Activated CD8-positive, alpha-beta T cell treated with anti-CD3 and anti-CD28 coated beads, Interleukin-2, amount 10 ng/mL, durations not matched to agents 7 days and 5 days (primary cell): ENCODE data around the gene FSTL4. TPM values are rescaled to one million over a fixed set of nuclear protein-coding genes. Genes with fewer than 3 reads are reported as not detected.
A peak's percentile ranks its signal among the peaks of the same experiment; 100 is the strongest.

Experiments
- ATAC-seq: fragments of 150-1000 bp; cut with Tn5 transposase; one replicate; pipeline ENCODE4 v1.10.0; 2021; ENCODE audit warnings: moderate library complexity
- CTCF ChIA-PET: fragments of 350-600 bp; sonication (Branson Sonifier 250); formaldehyde crosslinking; loops from one replicate; lab custom pipeline; 2021; ENCODE audit warnings: antibody characterized with exemption; lab: Charles Lee
- POLR2A ChIA-PET: fragments of 350-600 bp; sonication (Branson Sonifier 250); formaldehyde crosslinking; loops from one replicate; lab custom pipeline; 2021; ENCODE audit warnings: antibody characterized with exemption; lab: Charles Lee
- DNase-seq: peaks from one replicate; pipeline ENCODE4 v3.0.0-alpha.2; 2020
- H3K27ac Mint-ChIP-seq: one replicate; pipeline ENCODE4 v1.8.0; 2021; ENCODE audit warnings: mild to moderate bottlenecking, mixed read lengths
- H3K27me3 Mint-ChIP-seq: one replicate; pipeline ENCODE4 v1.8.0; 2021; ENCODE audit warnings: low read depth, mixed read lengths
- H3K36me3 Mint-ChIP-seq: one replicate; pipeline ENCODE4 v1.8.0; 2021; ENCODE audit warnings: low read depth, mixed read lengths
- H3K4me1 Mint-ChIP-seq: one replicate; pipeline ENCODE4 v1.8.0; 2021; ENCODE audit warnings: low read depth, mixed read lengths
- H3K4me3 Mint-ChIP-seq: one replicate; pipeline ENCODE4 v1.8.0; 2021; ENCODE audit warnings: mild to moderate bottlenecking, mixed read lengths
- H3K9me3 Mint-ChIP-seq: one replicate; pipeline ENCODE4 v1.8.0; 2022; ENCODE audit warnings: mixed read lengths; ENCODE audit not compliant: insufficient read depth
- total RNA-seq, 2 experiments: library from RNA; stranded (reverse); gene quantifications; one replicate each; pipeline ENCODE4 v1.2.3, GENCODE V29; 2021

Gene FSTL4
- total RNA-seq, 2 experiments from 2014 or later = not detected

DNA sequence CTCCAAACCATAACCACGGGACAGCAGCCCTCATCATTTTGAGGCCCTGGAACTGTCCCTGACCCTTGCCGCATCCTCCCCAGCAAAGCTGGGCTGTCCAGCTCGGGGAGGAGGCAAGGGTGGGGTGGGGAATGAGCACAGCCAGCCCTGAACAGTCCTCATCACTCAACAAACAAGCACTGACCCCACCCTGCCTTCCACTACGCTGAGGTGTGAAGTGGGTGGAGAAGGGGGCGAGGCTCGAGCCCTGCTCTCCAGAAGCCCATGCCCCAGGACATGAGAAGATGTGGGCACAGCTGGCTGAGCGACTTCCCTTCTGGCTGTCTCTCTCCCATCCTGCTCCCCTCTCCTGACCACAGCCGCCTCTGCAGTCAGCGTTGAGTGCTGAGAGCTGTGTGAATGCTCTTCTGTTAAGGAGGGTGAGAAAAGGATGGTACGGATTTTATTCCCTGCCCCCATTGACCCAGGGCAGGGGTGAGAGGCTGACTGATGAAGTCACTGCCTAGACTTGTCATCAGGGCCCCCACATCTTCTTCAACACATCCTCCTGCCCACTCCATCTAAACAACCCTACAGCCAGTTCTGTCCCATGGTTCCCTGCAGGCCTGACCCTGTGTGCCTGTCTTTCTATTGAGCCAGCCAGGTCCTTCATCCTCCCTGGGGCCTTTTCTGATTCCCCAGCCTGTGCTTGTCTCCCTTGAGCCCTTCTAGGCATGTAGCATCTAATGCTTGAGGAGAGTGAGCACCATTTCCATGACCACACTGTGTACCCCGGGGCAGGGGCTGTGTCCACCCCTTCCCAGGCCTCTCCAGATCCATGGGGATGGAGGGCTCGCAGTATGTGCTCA lies 276.0 kb downstream of the FSTL4 start:
- H3K36me3 Mint-ChIP-seq = no peaks in the 10 kb centered on the region
- ATAC-seq (no peak), DNase-seq (no peak)
- no peak overlapping the region for H3K27ac Mint-ChIP-seq
- no peaks in the 10 kb centered on the region for H3K27me3 Mint-ChIP-seq
- ChIA-PET POLR2A (no interaction called here), CTCF (no interaction called here)
- peaks cover 37% of the 10 kb centered on the region for H3K4me1 Mint-ChIP-seq
- H3K9me3 Mint-ChIP-seq = no peaks in the 10 kb centered on the region
- H3K4me3 Mint-ChIP-seq = no peak overlapping the region

DNA sequence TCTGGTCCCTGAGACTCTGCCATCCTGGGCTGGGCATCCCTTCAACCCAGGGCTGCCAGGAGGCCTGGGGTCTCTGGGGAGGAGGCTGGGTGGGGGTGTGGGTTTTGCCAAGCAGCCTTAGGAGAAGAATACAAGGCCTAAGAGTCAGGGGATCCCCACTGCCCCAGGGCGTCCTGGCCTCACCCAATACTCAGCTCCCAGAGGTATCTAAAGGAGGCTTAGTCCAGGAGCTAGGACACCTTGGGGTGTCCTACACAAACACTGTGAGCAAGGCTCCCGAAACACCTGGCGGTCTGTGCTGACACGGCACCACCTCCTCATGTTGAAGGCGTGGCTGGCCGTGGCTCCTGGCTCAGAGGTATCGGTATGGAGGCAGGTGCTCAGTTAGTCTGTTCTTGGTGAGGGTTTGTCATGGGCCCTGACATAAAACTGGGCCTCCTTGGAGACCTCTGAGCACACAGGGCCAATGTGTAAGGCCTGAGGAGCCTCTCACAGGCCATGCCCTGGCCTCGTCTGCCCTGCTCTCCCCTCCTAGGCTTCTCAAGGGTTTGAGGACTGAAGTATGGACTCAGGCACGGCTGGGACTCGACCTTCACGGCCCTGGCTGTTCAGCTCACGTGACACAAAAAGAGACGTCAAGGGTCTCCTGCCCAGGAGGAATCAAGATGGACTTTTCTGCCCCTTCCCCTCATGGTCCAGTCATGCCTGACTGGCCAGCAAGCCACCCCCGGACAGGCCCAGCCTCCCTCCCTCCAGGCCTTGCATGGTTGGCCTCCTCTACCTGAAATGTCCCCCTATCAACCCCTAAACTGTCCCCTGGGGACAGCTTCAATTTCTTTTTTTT lies 277.3 kb downstream of the FSTL4 start:
- Mint-ChIP-seq H3K27me3 (no peaks in the 10 kb centered on the region), H3K4me1 (peaks cover 47% of the 10 kb centered on the region), H3K4me3 (no peak overlapping the region), H3K9me3 (no peaks in the 10 kb centered on the region), H3K27ac (no peak overlapping the region), H3K36me3 (no peaks in the 10 kb centered on the region)
- DNase-seq (no peak), ATAC-seq (no peak)
- ChIA-PET CTCF (no interaction called here), POLR2A (no interaction called here)

DNA sequence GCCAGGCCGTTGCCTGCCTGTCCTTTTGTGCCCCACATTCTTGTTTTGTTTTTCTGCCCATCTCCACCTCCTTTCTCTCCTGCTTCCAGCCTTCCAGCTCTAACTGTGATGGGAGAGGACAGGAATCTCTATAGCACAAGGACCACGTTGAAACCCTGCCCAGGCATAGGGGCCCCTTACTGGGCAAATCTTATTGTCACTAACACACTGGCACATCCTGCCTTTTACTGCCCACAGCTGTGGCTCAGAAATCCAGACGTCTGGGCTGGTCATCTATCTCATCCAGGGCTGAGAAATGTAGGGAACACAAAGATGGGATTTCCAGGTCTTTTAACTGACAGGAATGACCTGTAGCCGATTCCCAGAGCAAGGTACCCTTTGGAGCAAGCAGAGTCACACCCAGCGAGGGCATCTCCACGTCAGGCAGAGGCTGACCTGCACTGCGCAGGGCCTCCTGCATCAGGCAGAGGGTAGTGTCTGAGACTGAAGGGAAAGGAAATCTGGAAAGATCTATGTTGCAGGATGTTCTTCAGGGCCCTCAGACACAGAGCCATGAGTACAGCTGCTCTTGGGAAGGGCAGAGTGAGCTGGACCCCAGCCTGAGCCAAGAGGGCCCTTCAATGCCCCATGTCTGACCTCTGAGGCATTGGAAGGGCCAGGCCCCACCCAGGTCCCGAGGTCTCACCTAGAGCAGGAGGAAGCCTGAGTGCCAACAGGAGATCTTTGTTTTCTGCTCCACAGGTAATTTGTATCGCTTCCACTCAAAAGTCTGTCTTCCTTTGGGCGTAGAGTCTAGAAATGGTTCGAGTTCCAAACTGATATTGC lies 278.8 kb downstream of the FSTL4 start:
- no peak for ATAC-seq
- no peaks in the 10 kb centered on the region for H3K27me3 Mint-ChIP-seq
- H3K27ac Mint-ChIP-seq = peak overlapping the region; percentile 20
- CTCF ChIA-PET = no interaction called here
- H3K36me3 Mint-ChIP-seq = no peaks in the 10 kb centered on the region
- peaks cover 47% of the 10 kb centered on the region for H3K4me1 Mint-ChIP-seq
- no peak overlapping the region for H3K4me3 Mint-ChIP-seq
- no peaks in the 10 kb centered on the region for H3K9me3 Mint-ChIP-seq
- DNase-seq = no peak
- POLR2A ChIA-PET = no interaction called here

DNA sequence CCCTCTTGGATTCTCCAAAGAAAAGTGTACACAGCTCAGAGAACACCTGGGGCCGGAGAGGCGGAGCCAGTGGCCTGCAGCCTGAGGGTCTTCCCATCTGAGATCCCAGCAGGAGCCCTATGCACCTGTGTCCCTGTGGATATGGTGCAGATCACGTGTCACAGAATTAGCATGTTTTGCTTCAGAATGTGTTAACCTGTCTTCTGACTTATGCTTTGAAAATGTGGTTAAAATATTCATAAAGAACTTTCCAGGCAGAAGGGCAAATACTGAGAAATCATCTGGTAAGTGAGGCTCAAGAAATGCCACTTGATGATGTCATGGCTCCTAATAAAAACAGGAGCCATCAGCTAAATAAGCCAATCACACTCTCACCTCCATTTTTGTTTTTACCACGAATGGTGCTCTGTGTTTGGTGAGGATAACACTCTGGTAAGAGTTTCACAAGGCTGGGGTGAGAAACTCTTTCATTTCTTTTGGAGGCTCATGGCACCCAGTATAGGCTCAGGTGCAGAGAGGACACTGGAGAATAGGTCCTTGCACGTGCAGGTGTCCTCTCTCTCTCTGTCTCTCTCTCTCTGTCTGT lies 279.8 kb downstream of the FSTL4 start:
- no peaks in the 10 kb centered on the region for H3K9me3 Mint-ChIP-seq
- DNase-seq = no peak
- no peaks in the 10 kb centered on the region for H3K36me3 Mint-ChIP-seq
- ATAC-seq = peak; percentile 32
- no peaks in the 10 kb centered on the region for H3K27me3 Mint-ChIP-seq
- ChIA-PET CTCF (no interaction called here), POLR2A (no interaction called here)
- no peak overlapping the region for H3K4me3 Mint-ChIP-seq
- H3K4me1 Mint-ChIP-seq = peaks cover 47% of the 10 kb centered on the region
- peak overlapping the region; percentile 82 for H3K27ac Mint-ChIP-seq

DNA sequence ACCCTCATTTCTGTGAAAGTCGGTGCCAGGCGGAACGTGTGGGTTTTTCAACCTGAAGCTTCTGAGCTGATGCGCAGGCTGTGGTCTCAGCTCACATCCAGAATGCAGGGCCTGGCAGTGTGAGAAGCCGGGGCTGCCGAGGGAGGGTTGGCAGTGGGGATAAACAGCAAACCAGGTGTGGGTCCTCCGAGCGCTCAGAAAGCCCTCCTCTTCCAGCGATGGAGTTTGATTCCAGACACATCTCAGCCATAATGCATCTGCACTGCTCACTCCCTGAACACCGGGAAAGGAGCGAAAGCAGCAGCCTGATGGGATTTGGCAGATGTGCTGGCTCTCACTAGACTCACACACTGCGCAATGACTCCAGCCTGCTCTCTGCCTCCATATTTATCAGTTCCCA lies 280.4 kb downstream of the FSTL4 start:
- H3K27me3 Mint-ChIP-seq = no peaks in the 10 kb centered on the region
- POLR2A ChIA-PET = no interaction called here
- peak overlapping the region; percentile 82 for H3K27ac Mint-ChIP-seq
- H3K4me1 Mint-ChIP-seq = peaks cover 47% of the 10 kb centered on the region
- DNase-seq = peak; percentile 50
- peak overlapping the region; percentile 42 for H3K4me3 Mint-ChIP-seq
- CTCF ChIA-PET = interaction anchor here (1.0 kb wide), 1 partner anchor 12 kb away, joined by 3 read pairs; no protein-coding TSS in a partner anchor
- no peaks in the 10 kb centered on the region for H3K9me3 Mint-ChIP-seq
- no peaks in the 10 kb centered on the region for H3K36me3 Mint-ChIP-seq
- ATAC-seq = peak; percentile 52

DNA sequence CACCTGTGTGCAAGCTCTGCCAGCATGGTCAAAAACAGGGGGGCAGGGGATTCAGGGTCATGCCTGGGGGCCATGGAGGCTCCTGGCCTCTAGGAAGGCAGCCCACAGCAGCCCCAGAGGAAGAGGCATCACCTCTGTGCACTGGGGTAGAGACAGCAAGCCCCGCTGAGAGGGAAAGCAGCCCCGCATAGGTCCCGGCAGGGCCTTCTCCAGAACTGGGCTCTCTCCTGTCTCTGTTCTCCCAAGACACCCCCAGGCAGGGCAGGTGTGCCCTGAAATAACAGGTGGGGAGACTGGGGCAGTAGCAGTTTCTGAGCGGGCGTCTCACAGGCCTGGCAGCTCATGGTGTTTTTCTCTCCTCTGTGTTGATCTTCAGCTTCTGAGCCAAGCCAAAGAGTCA lies 281.4 kb downstream of the FSTL4 start:
- no peak for ATAC-seq
- peak overlapping the region; percentile 82 for H3K27ac Mint-ChIP-seq
- ChIA-PET CTCF (interaction anchor here (1.0 kb wide), 1 partner anchor 11 kb away, joined by 3 read pairs; no protein-coding TSS in a partner anchor), POLR2A (no interaction called here)
- no peak for DNase-seq
- no peaks in the 10 kb centered on the region for H3K27me3 Mint-ChIP-seq
- no peaks in the 10 kb centered on the region for H3K9me3 Mint-ChIP-seq
- peaks cover 39% of the 10 kb centered on the region for H3K4me1 Mint-ChIP-seq
- H3K4me3 Mint-ChIP-seq = no peak overlapping the region
- H3K36me3 Mint-ChIP-seq = no peaks in the 10 kb centered on the region

DNA sequence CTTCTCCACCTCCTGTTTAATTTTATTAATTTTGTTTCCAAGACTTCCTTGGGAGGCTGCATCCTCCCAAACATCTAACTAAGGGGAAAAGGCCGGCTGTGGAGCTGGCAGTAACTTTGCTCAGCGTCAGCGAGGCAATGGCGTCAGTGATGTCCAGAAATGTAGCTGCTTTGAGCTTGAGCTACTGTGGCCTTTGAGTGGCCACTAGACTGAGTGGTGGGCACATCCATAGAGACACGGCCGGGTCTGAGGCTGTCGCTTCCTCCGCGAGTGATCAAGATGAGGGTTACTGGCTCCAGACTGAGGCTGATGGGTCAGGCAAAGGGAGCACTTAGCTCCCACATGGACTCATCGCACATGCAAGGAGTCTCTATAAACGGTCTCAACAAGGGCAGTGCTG lies 283.5 kb downstream of the FSTL4 start:
- no peaks in the 10 kb centered on the region for H3K9me3 Mint-ChIP-seq
- CTCF ChIA-PET = no interaction called here
- POLR2A ChIA-PET = no interaction called here
- no peak for ATAC-seq
- no peaks in the 10 kb centered on the region for H3K36me3 Mint-ChIP-seq
- no peak overlapping the region for H3K4me3 Mint-ChIP-seq
- peaks cover 33% of the 10 kb centered on the region for H3K4me1 Mint-ChIP-seq
- no peaks in the 10 kb centered on the region for H3K27me3 Mint-ChIP-seq
- DNase-seq = no peak
- H3K27ac Mint-ChIP-seq = no peak overlapping the region

DNA sequence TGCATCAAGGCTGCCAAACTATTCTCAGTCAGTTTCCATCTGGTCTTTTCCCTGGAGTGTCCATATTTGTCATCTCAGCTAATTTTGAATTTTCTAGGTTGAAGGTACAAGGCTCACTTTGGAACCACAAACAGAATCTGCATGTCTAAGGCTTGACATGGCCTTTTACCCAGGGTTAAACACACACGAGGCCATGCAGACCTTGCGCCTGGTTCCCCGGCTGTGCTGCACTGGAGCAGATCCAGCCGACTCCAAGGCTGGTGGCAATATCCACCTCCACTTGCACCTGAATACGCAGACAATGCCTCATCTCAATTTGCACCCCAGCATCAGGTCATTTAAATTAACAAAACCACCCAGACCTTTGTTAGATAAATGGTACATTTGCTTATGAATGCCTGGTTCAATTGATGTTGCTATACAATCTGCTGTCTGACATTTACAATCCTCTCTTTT lies 284.4 kb downstream of the FSTL4 start:
- ChIA-PET POLR2A (no interaction called here), CTCF (interaction anchor here (1.4 kb wide), 1 partner anchor 10 kb away, joined by 3 read pairs; no protein-coding TSS in a partner anchor)
- H3K9me3 Mint-ChIP-seq = no peaks in the 10 kb centered on the region
- H3K27ac Mint-ChIP-seq = no peak overlapping the region
- no peak for DNase-seq
- no peaks in the 10 kb centered on the region for H3K27me3 Mint-ChIP-seq
- H3K4me3 Mint-ChIP-seq = no peak overlapping the region
- no peak for ATAC-seq
- H3K4me1 Mint-ChIP-seq = peaks cover 26% of the 10 kb centered on the region
- H3K36me3 Mint-ChIP-seq = no peaks in the 10 kb centered on the region

DNA sequence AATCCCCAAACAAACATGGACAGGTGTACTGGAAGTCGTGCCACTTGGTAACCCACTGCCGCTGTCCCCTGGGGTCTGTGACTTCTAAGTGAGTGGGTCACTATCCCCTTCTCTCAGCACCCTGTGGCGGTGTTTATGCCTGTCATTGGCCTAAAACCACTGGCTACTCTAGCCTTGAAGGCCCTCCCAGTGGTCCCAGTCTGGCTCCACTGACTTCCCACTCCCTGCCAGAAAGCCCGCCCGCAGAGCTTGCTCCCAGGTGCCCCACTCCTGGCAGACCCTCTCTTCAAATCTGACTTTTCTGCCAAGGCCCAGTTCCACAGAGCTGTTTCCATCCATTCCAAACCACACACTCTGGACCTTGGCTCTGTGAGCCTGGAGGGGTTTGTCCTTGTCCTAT lies 286.0 kb downstream of the FSTL4 start:
- CTCF ChIA-PET = interaction anchor here (1.4 kb wide), 1 partner anchor 97 kb away, joined by 3 read pairs; no protein-coding TSS in a partner anchor
- Mint-ChIP-seq H3K4me3 (no peak overlapping the region), H3K27ac (no peak overlapping the region), H3K27me3 (no peaks in the 10 kb centered on the region), H3K4me1 (peaks cover 13% of the 10 kb centered on the region), H3K9me3 (no peaks in the 10 kb centered on the region), H3K36me3 (no peaks in the 10 kb centered on the region)
- DNase-seq (no peak), ATAC-seq (no peak)
- POLR2A ChIA-PET = no interaction called here

DNA sequence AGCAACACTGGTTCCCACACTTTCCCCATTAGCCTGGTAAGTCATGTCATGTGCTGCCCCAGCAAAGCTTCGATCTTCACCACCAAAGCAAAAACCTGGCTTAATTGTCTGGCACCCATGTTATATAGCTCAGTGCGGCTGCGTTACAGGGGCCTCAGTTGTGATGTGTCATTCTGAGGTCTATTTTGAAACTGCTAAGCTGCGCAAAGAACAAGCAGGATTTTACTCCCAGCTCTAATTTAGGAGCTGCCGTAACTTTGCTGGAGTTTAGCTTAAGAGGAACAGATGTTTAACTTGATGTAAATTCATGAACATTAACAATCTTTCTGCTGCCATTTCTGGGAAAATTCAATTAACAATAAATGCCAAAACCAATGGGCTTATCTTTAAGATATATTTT lies 286.5 kb downstream of the FSTL4 start:
- ATAC-seq = no peak
- no peaks in the 10 kb centered on the region for H3K36me3 Mint-ChIP-seq
- CTCF ChIA-PET = interaction anchor here (1.4 kb wide), 1 partner anchor 98 kb away, joined by 3 read pairs; no protein-coding TSS in a partner anchor
- no peak overlapping the region for H3K27ac Mint-ChIP-seq
- DNase-seq = no peak
- POLR2A ChIA-PET = no interaction called here
- peaks cover 12% of the 10 kb centered on the region for H3K4me1 Mint-ChIP-seq
- H3K4me3 Mint-ChIP-seq = no peak overlapping the region
- no peaks in the 10 kb centered on the region for H3K27me3 Mint-ChIP-seq
- H3K9me3 Mint-ChIP-seq = no peaks in the 10 kb centered on the region

DNA sequence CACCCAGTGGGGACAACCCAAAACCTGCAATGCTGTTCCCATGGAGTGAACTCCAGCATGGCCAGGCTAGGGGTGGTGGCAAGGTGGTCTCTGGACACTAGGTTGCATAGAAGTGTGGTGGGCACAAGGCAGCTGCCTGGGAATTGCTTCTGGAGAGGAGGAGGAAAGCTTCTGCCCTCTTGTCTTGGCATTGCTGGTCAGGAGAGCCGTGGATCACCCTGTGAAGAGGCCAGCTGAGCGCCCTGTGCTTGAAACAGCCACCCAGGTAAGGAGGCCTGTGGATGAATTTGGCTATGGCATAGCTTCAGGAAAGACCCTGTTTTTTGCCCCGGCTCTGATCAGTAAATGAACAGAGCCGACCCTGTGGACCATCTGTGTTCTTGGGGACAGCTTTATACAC lies 287.4 kb downstream of the FSTL4 start:
- POLR2A ChIA-PET = no interaction called here
- no peak overlapping the region for H3K4me3 Mint-ChIP-seq
- no peak for ATAC-seq
- H3K27ac Mint-ChIP-seq = no peak overlapping the region
- H3K36me3 Mint-ChIP-seq = no peaks in the 10 kb centered on the region
- no peaks in the 10 kb centered on the region for H3K27me3 Mint-ChIP-seq
- peaks cover 6% of the 10 kb centered on the region for H3K4me1 Mint-ChIP-seq
- CTCF ChIA-PET = no interaction called here
- no peaks in the 10 kb centered on the region for H3K9me3 Mint-ChIP-seq
- no peak for DNase-seq
